Endometrial microvascular endothelial cells (primary cell): ENCODE results near the gene ERI2. TPM values are rescaled to one million over a fixed set of nuclear protein-coding genes. Genes with fewer than 3 reads are reported as not detected.

ENCODE experiments used
- total RNA-seq: library from RNA; depleted of rRNA; stranded (reverse); fragments of >200 nt; gene quantifications from one replicate; pipeline ENCODE4 v1.2.3, GENCODE V29; 2015; ENCODE audit errors: inconsistent ontology term

The ERI2 gene
- total RNA-seq, 1 donor from 2014 or later: 27.0 TPM

Other genes starting within 250 kb of the ERI2 start
- not detected for gene ACSM2B, start 230.1 kb downstream of the ERI2 start, total RNA-seq
- not detected for gene ACSM1, start 108.8 kb downstream of the ERI2 start, total RNA-seq
- 20.6 TPM for gene THUMPD1, start 64.7 kb downstream of the ERI2 start, total RNA-seq
- not detected for gene ACSM3, start 42.5 kb downstream of the ERI2 start, total RNA-seq
- 4.4 TPM for gene REXO5, start 55 bp upstream of the ERI2 start, total RNA-seq
- gene DCUN1D3, start 93.9 kb upstream of the ERI2 start, total RNA-seq: 37.7 TPM
- 65.9 TPM for gene LYRM1, start 94.3 kb upstream of the ERI2 start, total RNA-seq